HG02870 (cell line): Measurements from ENCODE around the gene ZNF574.
"Not testable (repeated sequence)": the region's sequence is repeated elsewhere in the genome, so short reads cannot be mapped to it uniquely, and the experiment has no call there.

ENCODE experiments used
- ATAC-seq: cut with Tn5 transposase; IDR thresholded peaks from one replicate; pipeline ENCODE4 v1.9.1; 2021; ENCODE audit warnings: mild to moderate bottlenecking, moderate library complexity; ENCODE audit not compliant: unreplicated experiment

The ZNF574 gene

GRCh38 chr19:42075616-42076379 is at the start of gene ZNF574:
ZNF574 (plus strand) TSS chr19:42076166; CDS start chr19:42078607, 2,441 bp downstream.
- peak; percentile 94 for ATAC-seq

GRCh38 chr19:42028304-42029216 is 47.4 kb upstream of the ZNF574 start:
- ATAC-seq: no peak

- ATAC-seq: no peak
Observed at GRCh38 chr19:42030645-42031440, 45.1 kb upstream of the ZNF574 start.

- ATAC-seq: no peak
Observed at GRCh38 chr19:42032431-42032830, 43.5 kb upstream of the ZNF574 start.

GRCh38 chr19:42033413-42033812 is 42.6 kb upstream of the ZNF574 start:
- no peak for ATAC-seq

- ATAC-seq: peak; percentile 42
Observed at GRCh38 chr19:42034640-42035391, 41.1 kb upstream of the ZNF574 start.

GRCh38 chr19:42037649-42038048 is 38.3 kb upstream of the ZNF574 start:
- no peak for ATAC-seq

GRCh38 chr19:42038666-42039065 is 37.3 kb upstream of the ZNF574 start:
- ATAC-seq: no peak

GRCh38 chr19:42040031-42040430 is 35.9 kb upstream of the ZNF574 start:
- ATAC-seq: no peak

- not testable (repeated sequence) for ATAC-seq
Observed at GRCh38 chr19:42040491-42040890, 35.5 kb upstream of the ZNF574 start.

GRCh38 chr19:42042455-42043170 is 33.4 kb upstream of the ZNF574 start:
- ATAC-seq: no peak

GRCh38 chr19:42045575-42045974 is 30.4 kb upstream of the ZNF574 start:
- ATAC-seq: no peak

- ATAC-seq: no peak
Observed at GRCh38 chr19:42048992-42049391, 27.0 kb upstream of the ZNF574 start.

- no peak for ATAC-seq
Observed at GRCh38 chr19:42051166-42052115, 24.5 kb upstream of the ZNF574 start.

- no peak for ATAC-seq
Observed at GRCh38 chr19:42052241-42052863, 23.6 kb upstream of the ZNF574 start.

- ATAC-seq: no peak
Observed at GRCh38 chr19:42053037-42053935, 22.7 kb upstream of the ZNF574 start.

- ATAC-seq: no peak
Observed at GRCh38 chr19:42054205-42054604, 21.8 kb upstream of the ZNF574 start.
